ENCODE results near the gene HIPK2. TPM values are rescaled to one million over a fixed set of nuclear protein-coding genes. Genes with fewer than 3 reads are reported as not detected.

The HIPK2 gene
- total RNA-seq, 2 donors from 2014 or later = 54.4 to 72.7 TPM

DNA sequence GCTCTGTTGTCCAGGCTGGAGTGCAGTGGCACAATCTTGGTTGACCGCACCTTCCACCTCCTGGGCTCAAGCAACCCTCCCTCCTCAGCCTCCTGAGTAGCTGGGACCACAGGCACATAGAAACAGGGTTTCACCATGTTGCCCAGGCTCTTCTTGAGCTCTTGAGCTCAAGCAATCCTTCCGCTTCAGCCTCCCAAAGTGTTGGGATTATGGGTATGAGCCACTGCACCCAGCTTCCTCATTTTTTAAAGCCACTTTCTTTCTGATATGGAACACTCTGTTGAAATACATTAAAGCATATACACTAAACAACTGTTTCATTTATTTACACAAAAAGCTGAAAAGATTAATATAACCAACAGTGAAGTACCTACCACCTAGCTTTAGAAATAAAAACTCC lies 137.1 kb downstream of the HIPK2 start:
- H3K27ac ChIP-seq = no peak overlapping the region
- intact Hi-C loops (cut with DNase I) = no loop called here
- 93% methylated on average over 2 of the region's 2 CpGs for WGBS
- no peaks in the 10 kb centered on the region for H3K9me3 ChIP-seq
- H3K4me1 ChIP-seq (replicated peaks) = no peaks in the 10 kb centered on the region
- no peak for DNase-seq (ENCODE audit: low spot score)
- H3K4me3 ChIP-seq = no peak overlapping the region
- no peaks in the 10 kb centered on the region for H3K27me3 ChIP-seq (replicated peaks; ENCODE audit: insufficient read depth)
- H3K36me3 ChIP-seq = no peaks in the 10 kb centered on the region
- TF ChIP-seq, protein P1, sequence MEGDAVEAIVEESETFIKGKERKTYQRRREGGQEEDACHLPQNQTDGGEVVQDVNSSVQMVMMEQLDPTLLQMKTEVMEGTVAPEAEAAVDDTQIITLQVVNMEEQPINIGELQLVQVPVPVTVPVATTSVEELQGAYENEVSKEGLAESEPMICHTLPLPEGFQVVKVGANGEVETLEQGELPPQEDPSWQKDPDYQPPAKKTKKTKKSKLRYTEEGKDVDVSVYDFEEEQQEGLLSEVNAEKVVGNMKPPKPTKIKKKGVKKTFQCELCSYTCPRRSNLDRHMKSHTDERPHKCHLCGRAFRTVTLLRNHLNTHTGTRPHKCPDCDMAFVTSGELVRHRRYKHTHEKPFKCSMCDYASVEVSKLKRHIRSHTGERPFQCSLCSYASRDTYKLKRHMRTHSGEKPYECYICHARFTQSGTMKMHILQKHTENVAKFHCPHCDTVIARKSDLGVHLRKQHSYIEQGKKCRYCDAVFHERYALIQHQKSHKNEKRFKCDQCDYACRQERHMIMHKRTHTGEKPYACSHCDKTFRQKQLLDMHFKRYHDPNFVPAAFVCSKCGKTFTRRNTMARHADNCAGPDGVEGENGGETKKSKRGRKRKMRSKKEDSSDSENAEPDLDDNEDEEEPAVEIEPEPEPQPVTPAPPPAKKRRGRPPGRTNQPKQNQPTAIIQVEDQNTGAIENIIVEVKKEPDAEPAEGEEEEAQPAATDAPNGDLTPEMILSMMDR (IDR thresholded peaks at IDR 0.05) = no peak
- TF ChIP-seq POLR2AphosphoS5 (IDR thresholded peaks at IDR 0.05) (no peak), POLR2A (IDR thresholded peaks at IDR 0.05) (no peak)

- TF ChIP-seq, protein P1 (IDR thresholded peaks at IDR 0.05) = no peak
- no peak for TF ChIP-seq POLR2A (IDR thresholded peaks at IDR 0.05)
- TF ChIP-seq POLR2AphosphoS5 (IDR thresholded peaks at IDR 0.05) = no peak
- Histone ChIP-seq H3K4me1 (replicated peaks) (no peaks in the 10 kb centered on the region), H3K9me3 (no peaks in the 10 kb centered on the region), H3K4me3 (no peak overlapping the region), H3K36me3 (no peaks in the 10 kb centered on the region), H3K27me3 (replicated peaks; ENCODE audit: insufficient read depth) (no peaks in the 10 kb centered on the region), H3K27ac (no peak overlapping the region)
- no peak for DNase-seq (ENCODE audit: low spot score)
- intact Hi-C loops (cut with DNase I) = no loop called here
- 96% methylated on average over 6 of the region's 6 CpGs for WGBS
Measured at GRCh38 chr7:139639563-139639962, 138.2 kb downstream of the HIPK2 start.

DNA sequence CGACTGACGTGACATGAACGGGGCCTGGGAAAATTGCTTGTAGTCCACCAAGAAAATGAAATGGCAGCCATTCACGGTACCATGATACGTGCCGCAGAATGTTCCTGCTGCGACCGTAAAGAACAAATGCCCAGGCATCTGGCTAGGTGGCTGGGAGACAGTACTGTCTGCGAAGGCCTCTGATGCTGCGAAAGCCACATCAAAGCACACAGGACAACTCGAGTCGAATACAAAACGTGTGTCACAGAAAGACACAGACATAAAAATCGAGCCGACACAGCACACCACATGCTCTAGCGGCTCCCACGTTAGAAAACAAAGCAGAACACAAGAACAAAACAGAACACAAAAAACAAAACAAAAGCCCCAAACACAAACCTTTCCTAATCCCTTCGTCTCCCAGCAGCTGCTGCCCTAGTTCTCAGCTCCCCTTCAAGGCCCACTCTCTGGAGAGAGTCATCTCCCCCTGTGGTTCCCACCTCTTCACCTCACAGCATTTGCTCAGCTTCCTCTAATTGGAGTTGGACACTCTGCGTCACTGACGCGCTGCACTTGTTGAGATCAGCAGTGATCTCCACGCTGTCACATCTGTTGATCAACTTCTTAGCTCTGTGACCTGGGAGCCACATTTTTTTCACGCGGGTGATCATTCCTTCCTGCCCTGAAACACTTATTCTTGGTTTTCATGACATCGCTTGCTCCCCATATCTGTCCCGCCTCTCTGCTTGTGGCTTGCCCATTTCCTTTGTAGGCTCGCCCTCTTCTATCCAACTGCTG lies 142.1 kb downstream of the HIPK2 start:
- no peak overlapping the region for H3K27ac ChIP-seq
- intact Hi-C loops (cut with DNase I) = no loop called here

DNA sequence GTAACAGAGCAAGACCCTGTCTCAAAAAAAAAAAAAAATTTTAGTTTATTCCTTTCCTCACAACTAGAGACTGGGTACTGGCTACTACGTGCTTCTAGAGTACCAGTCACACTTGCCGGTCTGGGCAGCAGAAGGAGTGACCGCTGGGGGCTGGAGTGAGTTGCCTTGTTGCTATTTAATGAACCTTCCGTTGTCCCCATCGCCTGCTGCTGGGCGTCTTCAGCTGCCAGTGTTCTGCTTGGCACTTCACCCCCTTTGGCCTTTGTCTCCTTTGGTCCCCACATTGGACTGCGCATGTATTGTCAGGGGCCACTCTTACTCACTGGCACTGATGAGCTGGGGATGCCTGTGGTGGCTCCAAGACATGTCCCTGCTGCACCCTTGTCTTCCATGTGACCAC lies 143.7 kb downstream of the HIPK2 start:
- DNase-seq (ENCODE audit: low spot score) = no peak
- WGBS = 95% methylated on average over 7 of the region's 7 CpGs
- Histone ChIP-seq H3K27ac (no peak overlapping the region), H3K9me3 (no peaks in the 10 kb centered on the region), H3K27me3 (replicated peaks; ENCODE audit: insufficient read depth) (no peaks in the 10 kb centered on the region), H3K4me1 (replicated peaks) (no peaks in the 10 kb centered on the region), H3K36me3 (peaks cover 2 to 10% of the 10 kb centered on the region in 2 donors), H3K4me3 (no peak overlapping the region)
- intact Hi-C loops (cut with DNase I) = no loop called here
- TF ChIP-seq POLR2A (IDR thresholded peaks at IDR 0.05) (no peak), POLR2AphosphoS5 (IDR thresholded peaks at IDR 0.05) (no peak)
- TF ChIP-seq, protein P1 (IDR thresholded peaks at IDR 0.05) = no peak

More for the DNA sequence above, 142.1 kb downstream of the HIPK2 start:
- TF ChIP-seq, protein P1 (IDR thresholded peaks at IDR 0.05) = no peak
- TF ChIP-seq POLR2AphosphoS5 (IDR thresholded peaks at IDR 0.05) = no peak
- no peak for TF ChIP-seq POLR2A (IDR thresholded peaks at IDR 0.05)
- H3K4me3 ChIP-seq = no peak overlapping the region
- WGBS = 89% methylated on average over 27 of the region's 27 CpGs
- no peaks in the 10 kb centered on the region for H3K4me1 ChIP-seq (replicated peaks)
- H3K36me3 ChIP-seq = peaks cover 0 to 3% of the 10 kb centered on the region in 2 donors
- no peaks in the 10 kb centered on the region for H3K27me3 ChIP-seq (replicated peaks; ENCODE audit: insufficient read depth)
- H3K9me3 ChIP-seq = no peaks in the 10 kb centered on the region
- no peak for DNase-seq (ENCODE audit: low spot score)

- Histone ChIP-seq H3K27me3 (replicated peaks; ENCODE audit: insufficient read depth) (no peaks in the 10 kb centered on the region), H3K4me1 (replicated peaks) (no peaks in the 10 kb centered on the region), H3K9me3 (no peaks in the 10 kb centered on the region), H3K27ac (no peak overlapping the region), H3K4me3 (no peak overlapping the region), H3K36me3 (peaks cover 10% of the 10 kb centered on the region in 2 donors)
- DNase-seq (ENCODE audit: low spot score) = no peak
- intact Hi-C loops (cut with DNase I) = no loop called here
- WGBS = 96% methylated on average over 5 of the region's 5 CpGs
- TF ChIP-seq, protein P1 (IDR thresholded peaks at IDR 0.05) = no peak
- no peak for TF ChIP-seq POLR2A (IDR thresholded peaks at IDR 0.05)
- TF ChIP-seq POLR2AphosphoS5 (IDR thresholded peaks at IDR 0.05) = no peak
Measured at GRCh38 chr7:139631520-139632031, 146.2 kb downstream of the HIPK2 start.
